Measurements from ENCODE around the gene CP. TPM values are rescaled to one million over a fixed set of nuclear protein-coding genes. Genes with fewer than 3 reads are reported as not detected.

Gene CP
- total RNA-seq, 5 donors from 2014 or later (not counting 1 experiment from before 2014, with no cell fraction given): 0.69 to 1.9 (median 0.73) TPM; not detected in 2

GRCh38 chr3:149233323-149233722 is 11.7 kb upstream of the CP start:
- CTCF ChIA-PET: no interaction called here

GRCh38 chr3:149231871-149232270 is 10.2 kb upstream of the CP start:
- Histone ChIP-seq H3K27me3 (replicated peaks in 1 of 2; ENCODE audit: control insufficient read depth in 2 of 2, extremely low read depth in 1 of 2, insufficient read depth in 2 of 2, low read length in 1 of 2) (peaks cover 0 to 13% of the 10 kb centered on the region in 2 experiments), H3K4me3 (ENCODE audit: control insufficient read depth in 1 of 2, extremely low read depth in 1 of 2, low read length in 1 of 2) (no peak overlapping the region), H3K9me3 (no peaks in the 10 kb centered on the region), H3K27ac (ENCODE audit: low read length) (no peak overlapping the region), H3K4me1 (ENCODE audit: control insufficient read depth in 1 of 2, extremely low read depth in 1 of 2, insufficient read depth in 2 of 2, low read length in 2 of 2) (no peaks in the 10 kb centered on the region), H3K36me3 (ENCODE audit: control insufficient read depth in 2 of 2, extremely low read depth in 1 of 2, insufficient read depth in 1 of 2, low read length in 1 of 2) (no peaks in the 10 kb centered on the region)
- no peak overlapping the region for H3K4me3 Mint-ChIP-seq
- no peaks in the 10 kb centered on the region for H3K9me3 Mint-ChIP-seq
- ATAC-seq (replicated peaks in 1 of 4) (no peak), DNase-seq (no peak)
- ChIA-PET CTCF (interaction anchor here in 1 of 2 donors (0.6 kb wide), 1 partner anchor 565 kb away, joined by 3 read pairs; no protein-coding TSS in a partner anchor), POLR2A (no interaction called here)
- no peak overlapping the region for H3K27ac Mint-ChIP-seq
- no peaks in the 10 kb centered on the region for H3K36me3 Mint-ChIP-seq
- no CpG with 5 or more reads among the region's 2 CpGs for WGBS (ENCODE audit: insufficient coverage)
- H3K27me3 Mint-ChIP-seq: peaks cover 7 to 8% of the 10 kb centered on the region in 2 donors
- no peaks in the 10 kb centered on the region for H3K4me1 Mint-ChIP-seq

More at GRCh38 chr3:149233323-149233722, 11.7 kb upstream of the CP start:
- WGBS (ENCODE audit: insufficient coverage): 95% methylated on average over 3 of the region's 4 CpGs
- Histone ChIP-seq H3K36me3 (ENCODE audit: control insufficient read depth in 2 of 2, extremely low read depth in 1 of 2, insufficient read depth in 1 of 2, low read length in 1 of 2) (no peaks in the 10 kb centered on the region), H3K9me3 (no peaks in the 10 kb centered on the region), H3K27me3 (replicated peaks in 1 of 2; ENCODE audit: control insufficient read depth in 2 of 2, extremely low read depth in 1 of 2, insufficient read depth in 2 of 2, low read length in 1 of 2) (peaks cover 0 to 13% of the 10 kb centered on the region in 2 experiments), H3K4me1 (ENCODE audit: control insufficient read depth in 1 of 2, extremely low read depth in 1 of 2, insufficient read depth in 2 of 2, low read length in 2 of 2) (no peaks in the 10 kb centered on the region), H3K27ac (ENCODE audit: low read length) (no peak overlapping the region), H3K4me3 (ENCODE audit: control insufficient read depth in 1 of 2, extremely low read depth in 1 of 2, low read length in 1 of 2) (no peak overlapping the region)
- Mint-ChIP-seq H3K4me3 (no peak overlapping the region), H3K9me3 (no peaks in the 10 kb centered on the region), H3K36me3 (no peaks in the 10 kb centered on the region), H3K4me1 (no peaks in the 10 kb centered on the region), H3K27ac (no peak overlapping the region), H3K27me3 (peaks cover 7 to 10% of the 10 kb centered on the region in 2 donors)
- no peak for ATAC-seq (replicated peaks in 1 of 4)
- POLR2A ChIA-PET: no interaction called here
- no peak for DNase-seq

GRCh38 chr3:149227591-149228268 is 6.1 kb upstream of the CP start:
- no peaks in the 10 kb centered on the region for H3K36me3 Mint-ChIP-seq
- POLR2A ChIA-PET: no interaction called here
- ATAC-seq (replicated peaks in 1 of 4) (no peak), DNase-seq (no peak)
- Histone ChIP-seq H3K9me3 (no peaks in the 10 kb centered on the region), H3K4me3 (ENCODE audit: control insufficient read depth in 1 of 2, extremely low read depth in 1 of 2, low read length in 1 of 2) (no peak overlapping the region), H3K27me3 (replicated peaks in 1 of 2; ENCODE audit: control insufficient read depth in 2 of 2, extremely low read depth in 1 of 2, insufficient read depth in 2 of 2, low read length in 1 of 2) (no peaks in the 10 kb centered on the region), H3K4me1 (ENCODE audit: control insufficient read depth in 1 of 2, extremely low read depth in 1 of 2, insufficient read depth in 2 of 2, low read length in 2 of 2) (peaks cover 6 to 8% of the 10 kb centered on the region in 2 experiments), H3K36me3 (ENCODE audit: control insufficient read depth in 2 of 2, extremely low read depth in 1 of 2, insufficient read depth in 1 of 2, low read length in 1 of 2) (no peaks in the 10 kb centered on the region), H3K27ac (ENCODE audit: low read length) (no peak overlapping the region)
- H3K4me1 Mint-ChIP-seq: peaks cover 17 to 23% (median 22%) of the 10 kb centered on the region in 3 donors
- WGBS (ENCODE audit: insufficient coverage): no CpG with 5 or more reads among the region's 5 CpGs
- H3K4me3 Mint-ChIP-seq: no peak overlapping the region
- H3K27ac Mint-ChIP-seq: no peak overlapping the region
- CTCF ChIA-PET: no interaction called here
- H3K9me3 Mint-ChIP-seq: no peaks in the 10 kb centered on the region
- H3K27me3 Mint-ChIP-seq: peaks cover 0 to 5% of the 10 kb centered on the region in 2 donors

- POLR2A ChIA-PET: interaction anchor here in 1 of 2 donors (0.6 kb wide), 1 partner anchor 10 kb away, joined by 4 read pairs; no protein-coding TSS in a partner anchor
- DNase-seq (no peak), ATAC-seq (replicated peaks in 1 of 4) (no peak)
- Histone ChIP-seq H3K4me1 (ENCODE audit: control insufficient read depth in 1 of 2, extremely low read depth in 1 of 2, insufficient read depth in 2 of 2, low read length in 2 of 2) (peaks cover 6 to 8% of the 10 kb centered on the region in 2 experiments), H3K9me3 (no peaks in the 10 kb centered on the region), H3K27me3 (replicated peaks in 1 of 2; ENCODE audit: control insufficient read depth in 2 of 2, extremely low read depth in 1 of 2, insufficient read depth in 2 of 2, low read length in 1 of 2) (no peaks in the 10 kb centered on the region), H3K27ac (ENCODE audit: low read length) (no peak overlapping the region), H3K4me3 (ENCODE audit: control insufficient read depth in 1 of 2, extremely low read depth in 1 of 2, low read length in 1 of 2) (no peak overlapping the region), H3K36me3 (ENCODE audit: control insufficient read depth in 2 of 2, extremely low read depth in 1 of 2, insufficient read depth in 1 of 2, low read length in 1 of 2) (no peaks in the 10 kb centered on the region)
- H3K4me3 Mint-ChIP-seq: no peak overlapping the region
- H3K27me3 Mint-ChIP-seq: peaks cover 0 to 5% of the 10 kb centered on the region in 2 donors
- WGBS (ENCODE audit: insufficient coverage): no CpG with 5 or more reads among the region's 1 CpG
- CTCF ChIA-PET: no interaction called here
- peaks cover 17 to 24% (median 23%) of the 10 kb centered on the region in 3 donors for H3K4me1 Mint-ChIP-seq
- no peaks in the 10 kb centered on the region for H3K36me3 Mint-ChIP-seq
- no peaks in the 10 kb centered on the region for H3K9me3 Mint-ChIP-seq
- H3K27ac Mint-ChIP-seq: no peak overlapping the region
Observed at GRCh38 chr3:149226776-149227175, 5.1 kb upstream of the CP start.

GRCh38 chr3:149224736-149225594 is 3.3 kb upstream of the CP start:
- peak overlapping the region; percentile 27 for H3K27ac ChIP-seq (ENCODE audit: low read length)
- POLR2A ChIA-PET: no interaction called here
- ATAC-seq (replicated peaks in 1 of 4) (peak in 3 of 4 experiments; percentile 64 to 74 (median 73)), DNase-seq (peak in 8 of 35 experiments; percentile 0 to 53 (median 7))
- H3K27me3 Mint-ChIP-seq: no peaks in the 10 kb centered on the region
- H3K27ac Mint-ChIP-seq: peak overlapping the region; percentile 68 to 70
- H3K9me3 Mint-ChIP-seq: no peaks in the 10 kb centered on the region
- no peaks in the 10 kb centered on the region for H3K36me3 Mint-ChIP-seq
- peak overlapping the region; percentile 71 to 84 (median 77) for H3K4me3 Mint-ChIP-seq
- H3K4me1 Mint-ChIP-seq: peaks cover 17 to 24% (median 23%) of the 10 kb centered on the region in 3 donors
- H3K36me3 ChIP-seq (ENCODE audit: control insufficient read depth in 2 of 2, extremely low read depth in 1 of 2, insufficient read depth in 1 of 2, low read length in 1 of 2): no peaks in the 10 kb centered on the region
- CTCF ChIA-PET: no interaction called here
- peak overlapping the region; percentile 27 to 41 for H3K4me3 ChIP-seq (ENCODE audit: control insufficient read depth in 1 of 2, extremely low read depth in 1 of 2, low read length in 1 of 2)
- no peaks in the 10 kb centered on the region for H3K9me3 ChIP-seq
- WGBS (ENCODE audit: insufficient coverage): 0% methylated on average over 1 of the region's 9 CpGs
- H3K4me1 ChIP-seq (ENCODE audit: control insufficient read depth in 1 of 2, extremely low read depth in 1 of 2, insufficient read depth in 2 of 2, low read length in 2 of 2): peaks cover 6 to 8% of the 10 kb centered on the region in 2 experiments
- H3K27me3 ChIP-seq (replicated peaks in 1 of 2; ENCODE audit: control insufficient read depth in 2 of 2, extremely low read depth in 1 of 2, insufficient read depth in 2 of 2, low read length in 1 of 2): no peaks in the 10 kb centered on the region

GRCh38 chr3:149223461-149223820 is 1.8 kb upstream of the CP start:
- Mint-ChIP-seq H3K36me3 (no peaks in the 10 kb centered on the region), H3K27me3 (no peaks in the 10 kb centered on the region), H3K9me3 (no peaks in the 10 kb centered on the region), H3K27ac (no peak overlapping the region), H3K4me1 (peaks cover 17 to 24% (median 23%) of the 10 kb centered on the region in 3 donors), H3K4me3 (no peak overlapping the region)
- Histone ChIP-seq H3K27ac (ENCODE audit: low read length) (no peak overlapping the region), H3K36me3 (ENCODE audit: control insufficient read depth in 2 of 2, extremely low read depth in 1 of 2, insufficient read depth in 1 of 2, low read length in 1 of 2) (no peaks in the 10 kb centered on the region), H3K27me3 (replicated peaks in 1 of 2; ENCODE audit: control insufficient read depth in 2 of 2, extremely low read depth in 1 of 2, insufficient read depth in 2 of 2, low read length in 1 of 2) (no peaks in the 10 kb centered on the region), H3K4me3 (ENCODE audit: control insufficient read depth in 1 of 2, extremely low read depth in 1 of 2, low read length in 1 of 2) (no peak overlapping the region), H3K4me1 (ENCODE audit: control insufficient read depth in 1 of 2, extremely low read depth in 1 of 2, insufficient read depth in 2 of 2, low read length in 2 of 2) (peaks cover 6 to 8% of the 10 kb centered on the region in 2 experiments), H3K9me3 (no peaks in the 10 kb centered on the region)
- ChIA-PET CTCF (interaction anchor here (0.5 to 0.6 kb wide), 2 partner anchors 47 to 584 kb away, joined by 3 to 5 read pairs; no protein-coding TSS in a partner anchor), POLR2A (no interaction called here)
- ATAC-seq (replicated peaks in 1 of 4) (no peak), DNase-seq (no peak)
- 96% methylated on average over 4 of the region's 6 CpGs for WGBS (ENCODE audit: insufficient coverage)
